HTR-8/SVneo (cell line): Measurements from ENCODE around the gene DDAH2.

Source experiments
- DNase-seq: peaks from one replicate; pipeline ENCODE4 v3.0.0; 2011; ENCODE audit warnings: low spot score, mixed read lengths; ENCODE audit not compliant: insufficient read length
- FAIRE-seq: peaks from 2 replicates; lab custom pipeline; 2011; peaks lifted over from hg19 to GRCh38; lab: Jason Lieb, UNC

The DDAH2 gene

DNA sequence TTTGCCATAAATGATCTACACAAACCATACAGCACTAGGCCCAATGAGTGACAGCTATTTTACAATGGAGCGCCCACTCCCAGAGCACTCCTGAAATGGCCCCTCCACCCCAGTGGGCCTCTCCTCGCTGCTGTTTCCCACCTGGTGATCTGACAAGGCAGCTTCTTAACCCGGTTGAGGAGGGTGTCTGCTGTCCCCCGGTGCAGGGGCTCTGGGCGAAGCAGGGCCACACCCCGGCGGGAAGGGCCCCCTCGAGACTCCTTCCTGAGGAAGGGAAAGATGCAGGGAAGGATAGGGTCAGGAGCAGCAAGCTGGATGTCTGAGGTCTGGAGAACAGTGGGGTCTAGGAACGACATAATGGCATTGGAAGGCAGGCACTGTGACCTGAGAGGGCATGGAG, 36.2 kb downstream of the DDAH2 start:
- DNase-seq, result no peak
- FAIRE-seq, result no peak

- DNase-seq (no peak), FAIRE-seq (no peak)
Measured at GRCh38 chr6:31692353-31692752, 36.7 kb downstream of the DDAH2 start.

DNA sequence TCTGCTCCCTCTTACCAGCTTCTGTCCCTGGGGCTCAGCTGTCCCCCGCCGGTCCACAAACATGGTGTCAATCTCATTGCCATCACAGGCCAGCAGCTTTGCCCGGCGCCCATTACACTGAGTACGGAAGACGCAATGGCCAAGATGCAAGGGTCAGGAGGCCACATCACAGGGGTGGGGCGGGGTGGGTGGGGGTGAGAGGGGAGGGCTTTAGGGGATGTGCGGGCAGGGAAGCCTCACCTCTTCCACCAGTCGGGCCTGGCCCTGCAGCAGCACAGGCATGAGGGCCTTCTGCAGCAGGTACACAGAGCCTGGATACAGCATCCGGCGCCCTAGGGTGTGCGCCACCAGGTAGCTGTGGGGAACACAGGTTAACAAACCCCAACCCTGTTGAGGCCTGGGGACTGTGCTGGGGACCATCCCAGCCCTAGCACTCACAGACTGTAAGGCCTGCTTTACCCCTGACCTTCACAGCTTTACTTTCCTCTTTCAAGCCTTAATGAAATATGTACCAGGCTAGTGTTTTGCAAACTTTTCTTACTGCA, 37.5 kb downstream of the DDAH2 start:
- no peak for FAIRE-seq
- DNase-seq, result no peak

DNA sequence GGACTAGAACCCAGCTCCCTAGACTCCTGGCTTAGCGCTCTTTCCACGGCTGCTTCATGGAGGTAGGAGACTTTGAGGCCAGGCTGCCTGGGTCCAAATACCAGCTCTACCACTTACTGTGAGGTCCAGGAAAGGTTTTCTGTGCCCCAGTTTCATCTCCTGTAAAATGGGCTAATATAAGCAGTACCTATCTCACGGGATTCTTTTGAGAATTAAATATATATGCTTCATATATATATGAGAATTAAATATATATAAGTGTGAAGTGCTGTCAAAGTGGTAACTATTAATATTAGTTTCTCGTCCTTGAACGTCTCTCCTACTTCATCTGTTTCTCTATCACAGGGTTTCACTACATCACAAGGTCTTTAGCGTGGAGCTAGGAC, 38.0 kb downstream of the DDAH2 start:
- no peak for FAIRE-seq
- DNase-seq, result no peak

GRCh38 chr6:31690231-31691077, 38.6 kb downstream of the DDAH2 start:
- no peak for DNase-seq
- FAIRE-seq, result no peak

- FAIRE-seq (no peak), DNase-seq (no peak)
Measured at GRCh38 chr6:31689249-31690110, 39.6 kb downstream of the DDAH2 start.

GRCh38 chr6:31687860-31688693, 41.0 kb downstream of the DDAH2 start:
- FAIRE-seq (no peak), DNase-seq (no peak)

GRCh38 chr6:31687321-31687720, 41.8 kb downstream of the DDAH2 start:
- no peak for FAIRE-seq
- DNase-seq, result no peak

GRCh38 chr6:31686483-31686882, 42.6 kb downstream of the DDAH2 start:
- FAIRE-seq (no peak), DNase-seq (no peak)

DNA sequence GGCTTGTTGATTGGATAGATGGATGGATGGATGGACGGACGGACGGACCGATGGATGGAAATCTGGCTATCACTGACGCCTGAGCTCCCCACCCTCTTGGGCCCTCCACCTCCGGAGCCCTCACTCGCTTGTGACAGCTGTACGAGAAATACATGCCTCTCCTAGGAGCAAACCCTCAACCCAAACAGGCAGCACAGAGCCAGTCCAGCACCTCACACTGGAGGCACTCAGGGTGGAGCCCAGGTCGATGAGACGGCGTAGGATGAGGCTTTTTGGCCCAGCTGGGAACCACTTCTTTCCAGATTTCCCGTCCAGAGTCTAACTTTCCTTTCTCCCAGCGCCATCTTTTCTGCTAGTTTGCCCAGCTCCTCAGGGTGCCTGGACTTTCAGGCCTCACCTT, 45.5 kb downstream of the DDAH2 start:
- DNase-seq (no peak), FAIRE-seq (no peak)

DNA sequence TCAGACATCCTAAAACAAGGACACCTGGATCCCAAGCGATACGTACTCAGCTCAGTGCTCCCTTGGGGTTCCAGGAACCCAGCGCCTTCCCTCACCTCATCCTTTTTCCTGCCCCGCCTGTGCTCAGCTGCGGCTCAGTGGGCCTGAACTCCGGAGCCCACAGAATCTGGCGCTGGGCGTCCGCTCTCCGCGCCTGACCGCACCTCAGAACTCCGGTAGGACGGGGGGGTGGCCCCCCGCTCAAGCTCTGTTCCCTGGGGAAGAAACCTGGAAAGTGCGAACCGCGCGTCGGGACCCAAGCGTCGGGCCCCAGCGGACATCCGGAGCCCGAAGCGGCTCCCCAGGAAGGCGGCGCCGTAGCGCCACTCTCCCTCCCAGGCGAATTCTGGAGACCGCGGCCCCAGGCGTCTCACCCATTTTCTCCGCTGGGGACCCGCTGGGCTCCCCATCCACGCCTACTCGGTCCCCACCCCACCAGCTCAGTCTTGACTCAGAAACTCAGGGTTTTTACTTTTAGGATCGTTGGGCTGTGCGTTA, 47.9 kb downstream of the DDAH2 start:
- FAIRE-seq, result no peak
- DNase-seq, result no peak

DNA sequence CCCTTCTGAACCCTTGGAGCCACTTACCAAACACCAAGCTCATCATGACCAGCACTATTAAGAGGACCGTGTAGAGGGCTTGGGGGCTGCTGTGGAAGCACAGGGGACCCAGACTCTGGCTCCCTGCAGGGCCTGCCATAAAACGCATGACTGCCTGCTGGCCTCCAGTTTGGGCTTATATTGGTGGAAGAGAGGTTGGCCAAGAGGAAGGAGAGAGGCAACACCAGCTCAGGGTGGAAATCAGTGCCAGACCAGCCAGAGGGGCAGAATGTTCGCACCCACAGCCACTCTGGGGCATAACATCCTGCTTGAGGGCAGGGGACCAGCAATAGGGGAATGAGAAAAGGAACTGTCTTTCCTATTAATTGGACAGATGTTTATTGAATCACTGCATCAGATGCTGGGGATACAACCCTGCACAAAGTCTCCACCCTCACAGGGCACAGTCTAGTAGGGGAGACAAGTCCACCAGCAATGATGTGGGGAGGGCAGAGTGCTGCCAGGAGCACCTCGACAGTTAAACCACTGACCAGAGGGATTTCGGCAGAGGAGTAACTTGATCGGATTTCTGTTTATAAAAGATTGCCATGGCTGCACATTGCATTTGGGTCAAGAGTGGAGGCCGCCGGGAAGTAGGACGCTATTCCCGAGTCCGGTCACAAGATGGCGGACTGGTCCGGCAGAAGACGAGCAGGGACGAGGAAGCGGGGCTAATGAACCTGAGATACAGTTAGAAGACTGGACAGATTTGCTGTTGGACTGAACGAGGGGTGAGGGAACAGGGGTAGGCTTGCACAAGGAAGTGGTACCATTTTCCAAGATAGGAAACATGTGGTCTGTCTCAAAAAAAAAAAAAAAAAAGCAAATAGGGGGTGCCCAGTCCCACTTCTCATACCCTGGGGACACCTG, 48.6 kb downstream of the DDAH2 start, which contains the start of gene LY6G5C:
Gene LY6G5C, minus strand, starts transcription at position 842 of the 909 bp plus-strand sequence. Its CDS starts 694 bp downstream, at position 148.
- FAIRE-seq (peak; percentile 93), DNase-seq (peak; percentile 84)

- DNase-seq (no peak), FAIRE-seq (no peak)
Measured at GRCh38 chr6:31677955-31678354, 51.1 kb downstream of the DDAH2 start.
